HL-60 (cell line): ENCODE measurements around the gene CDK2.

ENCODE experiments used
- DNase-seq, 2 experiments: peaks; one replicate each; pipeline ENCODE4 v3.0.0-alpha.2; 2010 to 2020; ENCODE audit warnings: low read depth in 1 of 2, low spot score in 1 of 2
- H3K27ac ChIP-seq: fragments of 250-450 bp; sonication (Bioruptor Pico); replicated peaks from 2 replicates; pipeline ENCODE4 v1.5.1; 2020; ENCODE audit warnings: mild to moderate bottlenecking, moderate library complexity
- H3K27me3 ChIP-seq: fragments of 250-450 bp; sonication (Bioruptor Pico); 2 replicates; pipeline ENCODE4 v1.5.1; 2021; ENCODE audit warnings: mild to moderate bottlenecking, moderate library complexity; ENCODE audit not compliant: insufficient read depth, poor library complexity, severe bottlenecking
- H3K4me3 ChIP-seq: replicated peaks from 2 replicates; pipeline ENCODE4 v1.5.1; 2011; ENCODE audit warnings: mild to moderate bottlenecking, control low read depth, low read length; ENCODE audit not compliant: insufficient read depth
- CTCF ChIP-seq: IDR thresholded peaks from one replicate; pipeline ENCODE4 v1.5.1; 2011; ENCODE audit warnings: low read length, control low read depth, inconsistent platforms; ENCODE audit not compliant: insufficient read depth
- GABPA ChIP-seq: IDR thresholded peaks from 2 replicates; pipeline ENCODE4 v1.6.1; 2012; ENCODE audit warnings: low read depth
- POLR2AphosphoS5 ChIP-seq: IDR thresholded peaks from 2 replicates; pipeline ENCODE4 v1.6.1; 2012; ENCODE audit warnings: low read depth
- REST ChIP-seq: IDR thresholded peaks from 2 replicates; pipeline ENCODE4 v1.6.1; 2012; ENCODE audit warnings: low read depth; ENCODE audit not compliant: insufficient replicate concordance
- SPI1 ChIP-seq: IDR thresholded peaks from 2 replicates; pipeline ENCODE4 v1.6.1; 2012; ENCODE audit warnings: low read depth, mild to moderate bottlenecking, borderline replicate concordance

The CDK2 gene

DNA sequence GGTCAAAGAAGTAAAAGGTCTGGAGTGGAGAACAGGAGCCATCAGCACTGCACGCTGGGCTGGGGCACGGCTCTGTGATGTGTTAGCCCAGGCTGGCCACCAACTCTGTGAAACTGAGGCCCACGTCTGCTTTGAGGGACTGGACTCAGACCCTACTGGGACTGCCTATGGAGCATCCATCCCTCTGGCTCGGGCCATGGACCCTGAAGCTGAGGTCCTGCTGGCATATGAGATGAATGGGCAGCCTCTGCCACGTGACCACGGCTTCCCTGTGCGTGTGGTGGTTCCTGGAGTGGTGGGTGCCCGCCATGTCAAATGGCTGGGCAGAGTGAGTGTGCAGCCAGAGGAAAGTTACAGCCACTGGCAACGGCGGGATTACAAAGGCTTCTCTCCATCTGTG, 37.6 kb downstream of the CDK2 start:
- DNase-seq, result no peak
- Histone ChIP-seq H3K27me3 (no peaks in the 10 kb centered on the region), H3K4me3 (no peak overlapping the region), H3K27ac (no peak overlapping the region)
- TF ChIP-seq REST (no peak), CTCF (no peak), POLR2AphosphoS5 (no peak), GABPA (no peak), SPI1 (no peak)

DNA sequence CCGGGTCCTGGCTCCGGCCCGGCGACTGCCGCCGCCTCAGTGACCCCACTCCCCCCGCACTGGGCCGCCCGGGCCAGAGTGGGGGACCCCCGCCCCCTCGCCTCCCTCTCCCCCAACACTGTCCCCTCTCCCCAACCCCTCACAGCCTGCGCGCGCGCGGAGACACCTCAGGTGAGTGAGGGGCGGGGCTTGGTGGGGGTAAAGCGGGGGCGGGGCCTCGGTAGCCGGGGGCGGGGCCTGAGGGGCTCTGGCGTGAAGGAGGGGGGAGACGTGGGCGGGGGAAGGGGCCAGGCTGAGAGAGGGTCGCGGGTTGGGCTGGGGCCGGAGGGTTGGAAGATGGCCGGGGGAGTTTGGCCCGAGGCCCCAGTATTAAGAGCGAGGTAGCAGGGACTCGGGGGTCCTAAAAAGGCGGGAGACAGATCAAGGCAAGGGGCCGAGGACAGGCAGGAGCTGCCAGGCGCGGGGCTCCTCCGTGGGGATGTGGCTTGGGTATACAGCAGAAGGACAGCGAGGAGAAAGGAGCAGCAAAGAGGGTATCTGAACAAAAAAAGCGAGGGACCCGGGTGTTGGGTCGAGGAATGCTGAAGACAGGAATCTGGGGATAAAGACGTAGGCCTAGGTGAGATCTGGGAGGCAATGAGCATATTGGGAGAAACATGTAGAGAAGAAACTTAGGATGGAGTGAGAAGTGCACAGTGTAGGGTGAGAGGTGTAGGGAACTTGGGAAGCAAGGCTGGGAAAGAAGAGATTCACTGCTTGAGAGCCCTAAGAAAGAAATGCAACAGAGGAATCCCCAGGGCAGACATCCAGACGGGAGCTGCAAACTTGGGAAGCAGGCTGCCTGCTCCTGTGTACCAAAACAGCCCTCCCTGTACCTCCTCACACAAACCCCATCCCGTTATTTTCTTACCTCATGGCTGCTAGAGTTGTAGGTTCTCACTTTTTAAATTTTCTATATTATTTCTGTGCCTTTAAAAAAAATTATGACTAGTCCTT, 41.2 kb downstream of the CDK2 start:
- no peak for TF ChIP-seq SPI1
- Histone ChIP-seq H3K27ac (peak overlapping the region; percentile 48), H3K4me3 (peak overlapping the region; percentile 81), H3K27me3 (no peaks in the 10 kb centered on the region)
- DNase-seq, result peak in 1 of 2 experiments; percentile 23

GRCh38 chr12:56010111-56010570, 43.5 kb downstream of the CDK2 start:
- no peak overlapping the region for H3K4me3 ChIP-seq
- TF ChIP-seq GABPA (no peak), POLR2AphosphoS5 (no peak), CTCF (no peak), SPI1 (no peak)
- no peaks in the 10 kb centered on the region for H3K27me3 ChIP-seq

GRCh38 chr12:56011509-56012090, 45.0 kb downstream of the CDK2 start:
- no peak for DNase-seq
- no peaks in the 10 kb centered on the region for H3K27me3 ChIP-seq
- no peak overlapping the region for H3K27ac ChIP-seq
- TF ChIP-seq REST (no peak), SPI1 (no peak), CTCF (no peak), GABPA (no peak), POLR2AphosphoS5 (no peak)
- H3K4me3 ChIP-seq, result no peak overlapping the region

More at GRCh38 chr12:56010111-56010570, 43.5 kb downstream of the CDK2 start:
- H3K27ac ChIP-seq, result no peak overlapping the region
- no peak for DNase-seq
